ENCODE results near the gene CPSF3. TPM values are rescaled to one million over a fixed set of nuclear protein-coding genes. Genes with fewer than 3 reads are reported as not detected.

The CPSF3 gene
- total RNA-seq, 1 donor from 2014 or later, result 24.9 TPM

GRCh38 chr2:9378433-9379390, 44.7 kb upstream of the CPSF3 start:
- no peak for DNase-seq (ENCODE audit: low spot score)
- peak overlapping the region; percentile 93 for H3K27ac Mint-ChIP-seq (ENCODE audit: unreplicated experiment)
- peaks cover 35% of the 10 kb centered on the region for H3K36me3 Mint-ChIP-seq (ENCODE audit: low read depth)
- H3K9me3 Mint-ChIP-seq (ENCODE audit: low read depth), result no peaks in the 10 kb centered on the region
- no peak for TF ChIP-seq CTCF (IDR thresholded peaks at IDR 0.05)
- peak overlapping the region; percentile 22 for H3K4me3 Mint-ChIP-seq (ENCODE audit: unreplicated experiment)
- no peaks in the 10 kb centered on the region for H3K27me3 Mint-ChIP-seq (ENCODE audit: low read depth)
- peaks cover 40% of the 10 kb centered on the region for H3K4me1 Mint-ChIP-seq (ENCODE audit: low read depth)

GRCh38 chr2:9379391-9379755, 44.1 kb upstream of the CPSF3 start:
- Mint-ChIP-seq H3K27me3 (ENCODE audit: low read depth) (no peaks in the 10 kb centered on the region), H3K4me3 (ENCODE audit: unreplicated experiment) (no peak overlapping the region), H3K9me3 (ENCODE audit: low read depth) (no peaks in the 10 kb centered on the region), H3K4me1 (ENCODE audit: low read depth) (peaks cover 40% of the 10 kb centered on the region), H3K27ac (ENCODE audit: unreplicated experiment) (peak overlapping the region; percentile 93), H3K36me3 (ENCODE audit: low read depth) (peaks cover 33% of the 10 kb centered on the region)
- DNase-seq (ENCODE audit: low spot score), result no peak
- TF ChIP-seq CTCF (IDR thresholded peaks at IDR 0.05), result no peak

GRCh38 chr2:9380702-9381628, 42.5 kb upstream of the CPSF3 start:
- H3K4me1 Mint-ChIP-seq (ENCODE audit: low read depth), result peaks cover 44% of the 10 kb centered on the region
- H3K27ac Mint-ChIP-seq (ENCODE audit: unreplicated experiment), result peak overlapping the region; percentile 78
- peaks cover 31% of the 10 kb centered on the region for H3K36me3 Mint-ChIP-seq (ENCODE audit: low read depth)

GRCh38 chr2:9382604-9383235, 40.7 kb upstream of the CPSF3 start:
- Mint-ChIP-seq H3K36me3 (ENCODE audit: low read depth) (peaks cover 35% of the 10 kb centered on the region), H3K27me3 (ENCODE audit: low read depth) (no peaks in the 10 kb centered on the region), H3K27ac (ENCODE audit: unreplicated experiment) (no peak overlapping the region), H3K4me3 (ENCODE audit: unreplicated experiment) (no peak overlapping the region), H3K9me3 (ENCODE audit: low read depth) (no peaks in the 10 kb centered on the region), H3K4me1 (ENCODE audit: low read depth) (peaks cover 36% of the 10 kb centered on the region)
- DNase-seq (ENCODE audit: low spot score), result peak; percentile 32
- no peak for TF ChIP-seq CTCF (IDR thresholded peaks at IDR 0.05)

More at GRCh38 chr2:9380702-9381628, 42.5 kb upstream of the CPSF3 start:
- DNase-seq (ENCODE audit: low spot score), result no peak
- no peak for TF ChIP-seq CTCF (IDR thresholded peaks at IDR 0.05)
- no peaks in the 10 kb centered on the region for H3K9me3 Mint-ChIP-seq (ENCODE audit: low read depth)
- no peak overlapping the region for H3K4me3 Mint-ChIP-seq (ENCODE audit: unreplicated experiment)
- no peaks in the 10 kb centered on the region for H3K27me3 Mint-ChIP-seq (ENCODE audit: low read depth)

Data from chondrocyte (in vitro differentiated cells).